ENCODE measurements around the gene FAM81B. TPM values are rescaled to one million over a fixed set of nuclear protein-coding genes. Genes with fewer than 3 reads are reported as not detected.

Gene FAM81B
- total RNA-seq, 1 experiment from 2014 or later = not detected

- DNase-seq = no peak
- H3K36me3 ChIP-seq (replicated peaks; ENCODE audit: control insufficient read depth, insufficient read depth, low read length) = no peaks in the 10 kb centered on the region
- no peaks in the 10 kb centered on the region for H3K27me3 ChIP-seq (ENCODE audit: control insufficient read depth, insufficient read depth, low read length)
- no peak overlapping the region for H3K4me3 ChIP-seq (ENCODE audit: insufficient read depth, low read depth, low read length)
Observed at GRCh38 chr5:95424016-95424415, 32.9 kb downstream of the FAM81B start.

GRCh38 chr5:95424526-95424925, 33.4 kb downstream of the FAM81B start:
- DNase-seq = no peak
- H3K27me3 ChIP-seq (ENCODE audit: control insufficient read depth, insufficient read depth, low read length) = no peaks in the 10 kb centered on the region
- no peaks in the 10 kb centered on the region for H3K36me3 ChIP-seq (replicated peaks; ENCODE audit: control insufficient read depth, insufficient read depth, low read length)
- no peak overlapping the region for H3K4me3 ChIP-seq (ENCODE audit: insufficient read depth, low read depth, low read length)

DNA sequence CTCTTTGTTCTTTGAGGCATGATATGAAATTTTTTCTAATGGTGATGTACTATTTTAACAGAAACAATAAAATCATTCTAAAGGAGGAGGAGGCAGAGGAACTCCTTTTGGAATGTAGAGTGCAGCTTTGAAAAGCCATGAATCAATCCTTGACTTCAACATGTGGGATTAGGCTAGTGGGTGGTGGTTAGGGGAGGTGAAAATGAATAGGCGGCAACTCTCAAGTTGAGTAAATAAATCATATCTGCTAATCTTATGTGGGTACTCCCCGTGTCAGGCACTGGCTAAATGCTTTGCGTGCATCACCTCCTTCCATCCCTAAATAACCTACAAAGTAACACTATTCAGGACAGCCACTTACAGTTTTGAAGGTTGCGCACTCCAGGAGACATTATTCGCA, 35.1 kb downstream of the FAM81B start:
- H3K27me3 ChIP-seq (ENCODE audit: control insufficient read depth, insufficient read depth, low read length) = no peaks in the 10 kb centered on the region
- H3K36me3 ChIP-seq (replicated peaks; ENCODE audit: control insufficient read depth, insufficient read depth, low read length) = no peaks in the 10 kb centered on the region
- H3K4me3 ChIP-seq (ENCODE audit: insufficient read depth, low read depth, low read length) = no peak overlapping the region
- DNase-seq = no peak

DNA sequence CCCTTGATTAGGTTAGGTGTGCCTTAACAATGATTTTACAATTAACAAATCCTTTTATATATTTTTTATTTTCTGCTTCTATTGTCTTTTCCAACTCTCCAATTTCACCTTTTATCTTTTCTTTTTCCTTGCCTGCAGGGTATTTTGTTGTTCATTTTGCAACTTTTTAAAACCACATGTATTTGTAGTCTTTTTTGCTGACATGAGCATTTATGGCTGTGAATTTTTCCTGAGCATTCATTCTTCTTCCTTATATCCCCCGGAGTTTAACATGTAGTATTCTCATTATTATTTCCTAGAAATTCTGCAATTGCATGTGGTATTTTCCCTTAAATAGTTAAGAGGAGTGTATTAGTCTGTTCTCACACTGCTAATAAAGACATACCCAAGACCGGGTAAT, 41.6 kb downstream of the FAM81B start:
- Histone ChIP-seq H3K36me3 (replicated peaks; ENCODE audit: control insufficient read depth, insufficient read depth, low read length) (no peaks in the 10 kb centered on the region), H3K27me3 (ENCODE audit: control insufficient read depth, insufficient read depth, low read length) (no peaks in the 10 kb centered on the region), H3K4me3 (ENCODE audit: insufficient read depth, low read depth, low read length) (no peak overlapping the region)
- DNase-seq = no peak

DNA sequence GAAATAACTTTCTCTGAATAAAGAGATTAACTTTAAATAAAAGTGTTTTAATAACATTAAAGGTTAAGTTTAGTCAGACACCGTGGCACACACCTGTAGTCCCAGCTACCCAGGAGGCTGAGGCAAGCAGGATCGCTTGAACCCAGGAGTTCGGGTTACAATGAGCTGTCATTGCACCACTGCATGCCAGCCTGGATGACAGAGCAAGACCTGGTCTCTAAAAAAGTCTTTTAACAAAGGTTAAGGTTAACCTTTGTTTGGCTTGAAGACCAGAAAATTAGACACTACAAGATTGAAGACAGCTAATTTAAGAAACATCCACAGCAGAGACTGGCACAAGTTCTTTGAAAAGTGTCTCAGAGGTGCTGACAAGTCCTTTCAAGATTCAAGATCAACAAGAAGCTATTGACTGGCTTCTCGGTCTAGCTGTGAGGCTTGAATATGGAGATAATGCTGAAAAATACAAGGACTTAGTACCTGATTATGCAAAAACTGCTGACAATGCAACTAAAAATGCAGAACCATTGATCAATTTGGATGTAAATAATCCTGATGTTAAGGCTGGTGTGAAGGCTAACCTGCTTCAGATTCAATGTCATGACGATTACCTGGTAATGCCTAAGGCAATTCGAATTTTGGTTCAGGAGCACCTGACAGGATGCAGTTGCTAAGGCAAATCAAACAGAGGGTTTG, 48.8 kb downstream of the FAM81B start:
- no peaks in the 10 kb centered on the region for H3K36me3 ChIP-seq (replicated peaks; ENCODE audit: control insufficient read depth, insufficient read depth, low read length)
- no peaks in the 10 kb centered on the region for H3K27me3 ChIP-seq (ENCODE audit: control insufficient read depth, insufficient read depth, low read length)
- DNase-seq = no peak
- no peak overlapping the region for H3K4me3 ChIP-seq (ENCODE audit: insufficient read depth, low read depth, low read length)

DNA sequence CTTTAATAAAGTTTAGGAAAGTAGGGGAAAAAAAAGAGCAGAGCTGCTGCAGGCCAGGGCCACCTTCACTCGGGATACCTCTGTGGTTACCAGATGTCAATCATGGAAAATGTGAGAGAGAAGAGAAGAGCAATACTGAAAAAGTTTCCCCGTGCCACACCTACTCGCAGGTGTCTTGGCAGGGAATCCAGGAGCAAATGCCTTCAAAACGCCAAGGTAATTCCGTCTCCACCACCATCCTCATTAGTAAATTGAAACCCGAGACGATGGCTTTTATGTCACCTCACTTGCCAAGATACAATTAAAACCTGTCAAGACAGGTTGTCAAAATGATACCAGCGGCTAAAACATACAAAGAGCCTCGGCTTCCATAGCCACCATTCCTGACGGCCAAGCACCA, 49.7 kb downstream of the FAM81B start:
- H3K27me3 ChIP-seq (ENCODE audit: control insufficient read depth, insufficient read depth, low read length) = no peaks in the 10 kb centered on the region

GRCh38 chr5:95441636-95442035, 50.5 kb downstream of the FAM81B start:
- H3K4me3 ChIP-seq (ENCODE audit: insufficient read depth, low read depth, low read length) = no peak overlapping the region
- no peaks in the 10 kb centered on the region for H3K27me3 ChIP-seq (ENCODE audit: control insufficient read depth, insufficient read depth, low read length)
- no peaks in the 10 kb centered on the region for H3K36me3 ChIP-seq (replicated peaks; ENCODE audit: control insufficient read depth, insufficient read depth, low read length)
- DNase-seq = no peak

More for the DNA sequence above, 49.7 kb downstream of the FAM81B start:
- Histone ChIP-seq H3K36me3 (replicated peaks; ENCODE audit: control insufficient read depth, insufficient read depth, low read length) (no peaks in the 10 kb centered on the region), H3K4me3 (ENCODE audit: insufficient read depth, low read depth, low read length) (no peak overlapping the region)
- no peak for DNase-seq

GRCh38 chr5:95445442-95445841, 54.3 kb downstream of the FAM81B start:
- no peaks in the 10 kb centered on the region for H3K36me3 ChIP-seq (replicated peaks; ENCODE audit: control insufficient read depth, insufficient read depth, low read length)

DNA sequence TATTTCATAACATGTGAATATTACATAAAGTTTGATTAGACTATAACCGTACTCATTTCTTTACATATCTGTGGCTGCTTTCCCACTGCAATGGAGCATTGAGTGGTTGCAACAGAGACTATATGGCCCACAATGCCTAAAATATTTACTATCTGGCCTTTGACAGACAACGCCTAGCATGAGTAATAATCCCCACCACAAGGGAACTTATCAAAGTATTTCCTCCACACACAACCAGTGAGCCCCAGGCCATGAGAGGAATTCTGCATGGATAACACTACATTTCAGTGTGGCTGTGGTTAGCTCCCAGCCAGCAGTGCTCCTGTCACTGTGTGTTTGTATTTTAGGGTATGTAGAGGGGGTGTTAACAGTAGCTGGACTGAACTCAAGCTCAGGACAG, 54.8 kb downstream of the FAM81B start:
- no peaks in the 10 kb centered on the region for H3K36me3 ChIP-seq (replicated peaks; ENCODE audit: control insufficient read depth, insufficient read depth, low read length)
- DNase-seq = no peak
- peaks cover 2% of the 10 kb centered on the region for H3K27me3 ChIP-seq (ENCODE audit: control insufficient read depth, insufficient read depth, low read length)
- H3K4me3 ChIP-seq (ENCODE audit: insufficient read depth, low read depth, low read length) = no peak overlapping the region

More at GRCh38 chr5:95445442-95445841, 54.3 kb downstream of the FAM81B start:
- Histone ChIP-seq H3K4me3 (ENCODE audit: insufficient read depth, low read depth, low read length) (no peak overlapping the region), H3K27me3 (ENCODE audit: control insufficient read depth, insufficient read depth, low read length) (peaks cover 2% of the 10 kb centered on the region)
- no peak for DNase-seq

- no peaks in the 10 kb centered on the region for H3K36me3 ChIP-seq (replicated peaks; ENCODE audit: control insufficient read depth, insufficient read depth, low read length)
- no peak for DNase-seq
- no peak overlapping the region for H3K4me3 ChIP-seq (ENCODE audit: insufficient read depth, low read depth, low read length)
- peaks cover 2% of the 10 kb centered on the region for H3K27me3 ChIP-seq (ENCODE audit: control insufficient read depth, insufficient read depth, low read length)
Observed at GRCh38 chr5:95446560-95447221, 55.5 kb downstream of the FAM81B start.

DNA sequence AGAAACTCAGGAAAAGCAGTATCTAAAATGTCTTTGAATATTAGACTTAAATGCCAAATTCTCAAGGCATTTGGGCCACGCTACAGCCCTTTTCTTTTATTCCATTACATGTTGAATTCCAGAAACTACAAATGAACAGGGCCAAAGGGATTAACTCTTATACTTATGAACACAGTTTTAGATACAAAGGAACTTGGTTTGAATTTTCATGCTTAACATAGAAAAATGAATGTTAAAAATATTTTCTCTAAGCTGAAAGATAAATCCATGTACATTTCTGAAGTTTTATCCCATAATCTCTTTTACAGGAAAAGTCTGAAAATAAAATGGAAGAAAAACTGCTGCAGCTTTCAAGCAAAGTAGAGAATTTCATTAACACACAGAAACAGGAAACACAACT, 56.8 kb downstream of the FAM81B start:
- Histone ChIP-seq H3K4me3 (ENCODE audit: insufficient read depth, low read depth, low read length) (no peak overlapping the region), H3K36me3 (replicated peaks; ENCODE audit: control insufficient read depth, insufficient read depth, low read length) (no peaks in the 10 kb centered on the region), H3K27me3 (ENCODE audit: control insufficient read depth, insufficient read depth, low read length) (peaks cover 2% of the 10 kb centered on the region)
- no peak for DNase-seq

DNA sequence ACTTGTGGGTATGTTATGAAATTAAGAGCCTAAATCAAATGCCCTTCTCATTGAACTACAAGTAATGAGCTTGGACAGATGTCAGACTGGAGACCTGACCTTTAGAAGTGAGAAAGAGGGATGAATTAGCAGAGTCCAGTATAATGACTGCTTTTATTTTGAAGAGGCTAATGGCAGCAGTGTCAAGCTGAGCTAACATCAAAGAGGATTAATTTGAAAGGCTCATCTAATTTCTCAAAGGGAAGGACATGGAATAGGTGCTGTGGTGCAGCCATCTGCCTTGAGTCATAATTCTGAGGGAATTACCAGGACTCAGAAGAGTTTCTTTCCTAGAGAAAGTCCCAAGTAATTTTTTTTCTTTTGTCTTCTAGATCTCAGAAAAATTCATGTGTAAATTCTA, 57.6 kb downstream of the FAM81B start:
- DNase-seq = no peak
- no peaks in the 10 kb centered on the region for H3K36me3 ChIP-seq (replicated peaks; ENCODE audit: control insufficient read depth, insufficient read depth, low read length)
- H3K4me3 ChIP-seq (ENCODE audit: insufficient read depth, low read depth, low read length) = no peak overlapping the region
- H3K27me3 ChIP-seq (ENCODE audit: control insufficient read depth, insufficient read depth, low read length) = peaks cover 2% of the 10 kb centered on the region

- no peak overlapping the region for H3K4me3 ChIP-seq (ENCODE audit: insufficient read depth, low read depth, low read length)
- peaks cover 2% of the 10 kb centered on the region for H3K27me3 ChIP-seq (ENCODE audit: control insufficient read depth, insufficient read depth, low read length)
- DNase-seq = peak; percentile 19
- H3K36me3 ChIP-seq (replicated peaks; ENCODE audit: control insufficient read depth, insufficient read depth, low read length) = no peaks in the 10 kb centered on the region
Observed at GRCh38 chr5:95449460-95449859, 58.3 kb downstream of the FAM81B start.

- Histone ChIP-seq H3K36me3 (replicated peaks; ENCODE audit: control insufficient read depth, insufficient read depth, low read length) (no peaks in the 10 kb centered on the region), H3K27me3 (ENCODE audit: control insufficient read depth, insufficient read depth, low read length) (peaks cover 2% of the 10 kb centered on the region), H3K4me3 (ENCODE audit: insufficient read depth, low read depth, low read length) (no peak overlapping the region)
- no peak for DNase-seq
Observed at GRCh38 chr5:95454536-95454935, 63.4 kb downstream of the FAM81B start.

DNA sequence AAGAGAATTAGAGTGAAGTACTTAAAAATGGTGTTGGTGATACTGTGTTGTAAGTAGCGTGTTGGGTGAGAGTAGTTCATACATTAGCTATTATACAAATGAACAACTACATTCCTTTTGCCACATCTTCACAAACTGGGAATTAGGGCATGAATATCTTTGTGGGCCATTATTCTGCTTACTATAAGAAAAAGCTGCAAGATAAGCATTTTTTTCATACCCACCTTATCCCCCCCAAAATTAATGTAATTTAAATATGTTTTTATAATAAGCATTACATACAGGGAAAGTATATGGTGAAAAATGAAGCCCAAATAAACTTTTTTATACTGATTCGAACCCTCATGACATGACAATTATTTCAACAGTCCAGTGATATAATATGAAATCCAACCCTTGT, 69.5 kb downstream of the FAM81B start:
- Histone ChIP-seq H3K36me3 (replicated peaks; ENCODE audit: control insufficient read depth, insufficient read depth, low read length) (no peaks in the 10 kb centered on the region; the same call in 1 of the 2 replicates), H3K4me3 (ENCODE audit: insufficient read depth, low read depth, low read length) (no peak overlapping the region), H3K27me3 (ENCODE audit: control insufficient read depth, insufficient read depth, low read length) (no peaks in the 10 kb centered on the region)
- no peak for DNase-seq

Measured in H7 (cell line).